ENCODE data around the gene APOB. TPM values are rescaled to one million over a fixed set of nuclear protein-coding genes. Genes with fewer than 3 reads are reported as not detected.

Gene APOB
- total and polyA plus RNA-seq, 2 of the 8 experiments (the other 6 are each of a cell fraction or from before 2014, with no cell fraction given), result 0.15 to 0.61 TPM

GRCh38 chr2:20959252-20959651 is 84.6 kb downstream of the APOB start:
- POLR2A ChIA-PET (ENCODE audit: partially characterized antibody), result no interaction called here
- DNase-seq (ENCODE audit: low read depth in 1 of 2, low spot score in 2 of 2) (no peak), FAIRE-seq (no peak)

More at GRCh38 chr2:20959252-20959651, 84.6 kb downstream of the APOB start:
- Histone ChIP-seq H3K23ac (ENCODE audit: insufficient read length) (no peak overlapping the region), H3K56ac (replicated peaks; ENCODE audit: insufficient read length, low read depth, low read length) (no peak overlapping the region), H3K18ac (ENCODE audit: extremely low read depth, low read length) (no peak overlapping the region), H4K8ac (ENCODE audit: extremely low read depth, insufficient read depth, low read length) (no peak overlapping the region), H2AK5ac (ENCODE audit: low read depth, low read length) (no peak overlapping the region), H3K23me2 (ENCODE audit: low read depth, low read length) (peaks cover 2% of the 10 kb centered on the region; the same call in 1 of the 2 replicates), H2BK20ac (ENCODE audit: low read length) (no peak overlapping the region), H2BK15ac (ENCODE audit: low read length) (no peak overlapping the region), H3K4ac (replicated peaks; ENCODE audit: insufficient read length, low read depth, low read length) (no peak overlapping the region), H3K4me1 (replicated peaks in 1 of 4; ENCODE audit: control insufficient read depth in 3 of 4, insufficient read depth in 4 of 4, low read length in 3 of 4) (no peaks in the 10 kb centered on the region; a peak in 1 of 7 replicates), H2AFZ (ENCODE audit: low read length) (no peak overlapping the region), H4K5ac (ENCODE audit: insufficient read length, low read depth, low read length) (no peak overlapping the region), H3K27ac (ENCODE audit: low read depth, low read length) (no peak overlapping the region), H2BK5ac (ENCODE audit: low read depth, low read length) (no peak overlapping the region), H3K14ac (ENCODE audit: insufficient read length) (no peak overlapping the region), H4K91ac (replicated peaks; ENCODE audit: insufficient read length, low read length) (no peak overlapping the region), H3K9ac (replicated peaks in 1 of 4; ENCODE audit: extremely low read depth in 1 of 4, low read depth in 3 of 4, low read length in 3 of 4) (no peak overlapping the region), H3K79me2 (ENCODE audit: control insufficient read depth in 1 of 2, insufficient read depth in 2 of 2, low read length in 2 of 2) (no peaks in the 10 kb centered on the region), H3K9me3 (ENCODE audit: insufficient read depth in 2 of 2, low read depth in 1 of 2, low read length in 1 of 2) (no peaks in the 10 kb centered on the region), H3K79me1 (ENCODE audit: low read depth, low read length) (no peaks in the 10 kb centered on the region), H2BK120ac (replicated peaks; ENCODE audit: low read depth, low read length) (no peak overlapping the region), H2BK12ac (ENCODE audit: low read depth, low read length) (no peak overlapping the region), H3K36me3 (ENCODE audit: control insufficient read depth in 2 of 4, insufficient read depth in 4 of 4, low read length in 3 of 4) (no peaks in the 10 kb centered on the region), H4K20me1 (replicated peaks in 1 of 2; ENCODE audit: control insufficient read depth in 1 of 2, insufficient read depth in 2 of 2, low read length in 2 of 2) (no peaks in the 10 kb centered on the region), H3K27me3 (replicated peaks in 1 of 4; ENCODE audit: control insufficient read depth in 3 of 4, extremely low read depth in 1 of 4, insufficient read depth in 3 of 4, low read length in 3 of 4) (no peaks in the 10 kb centered on the region), H3K4me2 (ENCODE audit: insufficient read depth in 1 of 2, low read depth in 2 of 2, low read length in 2 of 2) (no peak overlapping the region), H3K4me3 (ENCODE audit: extremely low read depth in 1 of 4, insufficient read depth in 2 of 4, low read depth in 3 of 4, low read length in 4 of 4) (no peak overlapping the region)
- 89% methylated on average over 4 of the region's 4 CpGs; no CpG with 5 or more reads in 1 of the 2 experiments for WGBS, 2 experiments (ENCODE audit: extremely low coverage in 1 of 2, insufficient coverage in 1 of 2, insufficient read length in 1 of 2, insufficient replicate concordance in 2 of 2, low coverage in 1 of 2, low lambda C conversion rate in 2 of 2, missing lambda C conversion rate in 1 of 2)
- CTCF ChIA-PET (ENCODE audit: partially characterized antibody), result interaction anchor here (1.6 to 11.0 kb wide), 7 partner anchors 11 to 298 kb away, joined by 3 to 126 read pairs (median 7); no protein-coding TSS in a partner anchor
- no peak for TF ChIP-seq BACH1 (IDR thresholded peaks at IDR 0.05; ENCODE audit: low read length)
- no peak for TF ChIP-seq POU5F1 (IDR thresholded peaks at IDR 0.05; ENCODE audit: low read depth, low read length)
- no peak for TF ChIP-seq SIRT6 (IDR thresholded peaks at IDR 0.05; ENCODE audit: low read length)

Data from H1 (cell line).